GM19240 (cell line): ENCODE data around the gene GAS2L1.

Experiments used
- DNase-seq: peaks from one replicate; pipeline ENCODE4 v3.0.0; 2011; ENCODE audit warnings: low spot score; ENCODE audit not compliant: insufficient read length

GAS2L1 gene

GRCh38 chr22:29275167-29275566 is 31.3 kb upstream of the GAS2L1 start:
- DNase-seq = no peak

GRCh38 chr22:29275819-29276565 is 30.5 kb upstream of the GAS2L1 start:
- no peak for DNase-seq

GRCh38 chr22:29277927-29278326 is 28.5 kb upstream of the GAS2L1 start:
- DNase-seq = no peak

GRCh38 chr22:29284196-29284595 is 22.3 kb upstream of the GAS2L1 start:
- DNase-seq = no peak

GRCh38 chr22:29288837-29289236 is 17.6 kb upstream of the GAS2L1 start:
- no peak for DNase-seq

- DNase-seq = no peak
These were observed 16.4 kb upstream of the GAS2L1 start for GRCh38 chr22:29290061-29290460.

GRCh38 chr22:29291215-29291614 is 15.2 kb upstream of the GAS2L1 start:
- no peak for DNase-seq

- DNase-seq = no peak
These were observed 14.1 kb upstream of the GAS2L1 start for GRCh38 chr22:29292379-29292778.

GRCh38 chr22:29298641-29299040 is 7.8 kb upstream of the GAS2L1 start:
- DNase-seq = no peak

- DNase-seq = no peak
These were observed 7.1 kb upstream of the GAS2L1 start for GRCh38 chr22:29299136-29299900.

GRCh38 chr22:29300467-29300806 is 6.0 kb upstream of the GAS2L1 start:
- no peak for DNase-seq

GRCh38 chr22:29300807-29301601 is 5.4 kb upstream of the GAS2L1 start:
- DNase-seq = no peak

- DNase-seq = no peak
These were observed 4.6 kb upstream of the GAS2L1 start for GRCh38 chr22:29301716-29302401.

GRCh38 chr22:29302402-29302680 is 4.1 kb upstream of the GAS2L1 start:
- no peak for DNase-seq

GRCh38 chr22:29302681-29303465 is 3.6 kb upstream of the GAS2L1 start:
- DNase-seq = no peak

- no peak for DNase-seq
These were observed 645 bp upstream of the GAS2L1 start for GRCh38 chr22:29305836-29306174.

GRCh38 chr22:29306835-29307595 is 565 bp downstream of the GAS2L1 start:
- DNase-seq = no peak

GRCh38 chr22:29307596-29308147 is 1.2 kb downstream of the GAS2L1 start:
- DNase-seq = no peak

- DNase-seq = no peak
These were observed 1.8 kb downstream of the GAS2L1 start for GRCh38 chr22:29308148-29308790.
